HG03571 (cell line): ENCODE measurements around the gene THSD4.
"Not testable (repeated sequence)": the region's sequence is repeated elsewhere in the genome, so short reads cannot be mapped to it uniquely, and the experiment has no call there.

Experiments
- ATAC-seq: cut with Tn5 transposase; IDR thresholded peaks from one replicate; pipeline ENCODE4 v1.9.1; 2021; ENCODE audit not compliant: unreplicated experiment

Gene THSD4

DNA sequence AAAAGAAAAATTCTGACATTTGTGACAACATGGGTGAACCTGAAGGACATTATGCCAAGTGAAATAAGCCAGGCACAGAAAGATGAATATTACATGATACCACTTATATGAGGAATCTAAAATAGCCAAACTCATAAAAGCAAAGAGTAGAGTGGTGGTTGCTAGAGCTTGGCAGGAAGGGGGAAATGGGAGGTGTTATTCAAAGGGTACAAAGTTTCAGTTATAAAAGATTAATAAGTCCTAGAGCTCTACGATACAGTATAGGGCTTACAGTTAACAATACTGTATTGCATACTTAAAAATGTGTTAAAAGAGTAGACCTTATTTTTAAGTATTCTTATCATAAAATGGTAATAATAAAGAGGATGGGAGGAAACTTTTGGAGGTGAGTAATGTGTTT, 583.5 kb downstream of the THSD4 start:
- ATAC-seq = no peak

DNA sequence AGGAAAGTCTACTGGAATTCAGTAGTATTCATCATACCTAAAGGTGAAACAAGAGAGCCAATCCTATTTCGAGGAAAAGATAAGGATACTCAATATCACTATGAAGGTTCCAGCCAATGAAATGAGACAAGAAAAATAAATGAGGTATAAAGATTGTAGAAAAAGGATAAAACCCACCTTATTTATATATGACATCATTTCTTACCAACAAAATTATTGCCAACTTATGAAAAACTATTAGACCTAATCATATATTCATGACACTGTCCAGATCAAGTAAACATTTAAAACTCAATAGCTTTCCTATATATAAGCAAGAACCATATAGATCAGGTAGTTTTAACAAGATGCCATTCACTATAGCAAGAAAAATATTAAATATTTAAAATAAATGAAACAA, 584.7 kb downstream of the THSD4 start:
- no peak for ATAC-seq

DNA sequence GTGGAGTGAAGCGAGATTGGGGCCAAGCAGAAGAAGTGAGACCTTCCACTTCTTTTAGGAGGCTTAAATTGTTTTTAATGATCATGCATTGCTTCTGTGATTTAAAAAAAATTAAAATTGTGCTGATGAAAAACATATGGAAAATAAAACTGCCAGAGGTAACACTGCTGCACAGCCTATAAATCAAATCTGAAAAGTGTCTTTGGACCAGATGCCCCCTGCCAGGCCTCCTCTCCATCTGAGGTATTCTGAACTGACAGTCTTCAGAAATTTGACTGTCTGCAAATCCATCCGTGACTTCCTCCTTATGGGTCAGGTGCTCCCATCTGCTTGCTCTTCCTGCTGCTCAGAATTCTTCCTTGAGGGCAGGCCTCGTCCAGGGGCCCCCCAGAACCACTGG, 586.5 kb downstream of the THSD4 start:
- ATAC-seq = no peak

GRCh38 chr15:71702496-71702895, 587.2 kb downstream of the THSD4 start:
- no peak for ATAC-seq

DNA sequence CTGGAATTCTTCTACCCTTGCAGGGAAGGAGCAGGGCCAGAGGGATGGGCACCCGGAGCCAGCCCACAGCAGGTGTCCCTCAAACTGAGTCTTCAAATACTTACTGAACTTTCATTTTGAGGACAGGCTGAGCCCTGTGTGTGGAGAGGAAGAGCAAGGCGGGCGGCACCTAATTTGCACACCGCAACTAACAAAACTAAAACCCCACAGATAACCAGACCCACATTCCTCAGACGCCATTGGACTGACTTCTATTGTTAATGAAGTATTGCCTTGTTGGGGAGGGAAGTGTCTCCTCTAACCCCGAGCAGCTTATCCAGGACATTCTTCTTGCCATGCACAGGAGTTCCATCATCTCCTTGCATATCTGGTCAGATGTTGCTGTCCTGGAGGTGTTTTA, 589.9 kb downstream of the THSD4 start:
- ATAC-seq = no peak

DNA sequence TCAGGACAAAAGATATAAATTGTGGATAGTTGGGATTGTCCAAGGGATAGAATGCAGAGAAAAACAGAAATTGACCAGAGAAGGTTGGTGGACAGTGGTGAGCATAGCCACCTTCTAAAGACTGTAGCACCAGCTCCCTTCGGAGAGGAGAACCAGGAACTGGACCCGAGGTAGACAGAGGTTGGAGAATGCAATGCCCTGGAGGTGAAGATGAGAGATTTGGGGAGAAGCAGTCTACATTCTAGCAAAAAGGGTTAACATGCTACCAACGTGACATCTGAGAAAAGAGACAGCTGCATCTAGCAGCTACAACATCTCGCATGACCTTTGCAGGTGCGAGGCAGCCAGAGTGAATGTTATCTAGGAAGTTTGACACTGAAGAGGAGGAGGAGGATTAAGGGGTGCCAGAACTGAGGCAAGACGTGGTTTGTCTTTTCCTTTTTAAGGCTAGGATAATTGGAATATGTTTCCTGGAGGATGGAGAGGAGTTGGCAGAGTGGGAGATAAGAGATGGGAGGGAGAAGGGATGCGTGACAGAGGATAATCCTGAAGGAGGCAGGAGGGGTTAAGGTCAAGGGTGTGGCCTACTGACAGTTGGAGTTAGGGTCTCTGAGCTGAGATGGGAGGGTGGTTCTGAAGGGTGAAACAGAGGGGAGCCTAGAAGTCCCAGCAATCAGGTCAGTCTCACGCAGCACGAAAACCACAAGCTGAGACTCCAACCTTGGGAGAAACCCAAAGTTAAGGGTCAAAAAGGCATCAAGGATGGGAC, 591.4 kb downstream of the THSD4 start:
- ATAC-seq = no peak

GRCh38 chr15:71707230-71708050, 592.2 kb downstream of the THSD4 start:
- ATAC-seq = no peak

DNA sequence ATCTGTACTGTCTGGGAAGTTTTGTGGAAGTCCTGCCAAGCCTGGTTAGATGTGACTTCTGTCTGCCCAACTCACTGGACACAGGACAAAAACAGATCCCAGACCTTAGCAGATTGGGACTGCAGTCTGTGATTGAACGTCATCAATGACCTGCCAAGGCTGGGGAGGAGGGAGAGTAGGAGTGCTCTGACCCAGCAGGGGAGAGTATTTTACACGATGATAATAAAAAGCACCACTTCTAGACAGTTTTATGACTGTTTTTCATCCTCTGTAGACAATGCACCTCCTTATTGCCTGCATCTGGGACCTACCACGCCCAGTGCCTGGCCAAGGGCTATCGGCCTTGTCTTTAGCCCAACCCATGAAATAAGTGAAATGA, 592.8 kb downstream of the THSD4 start:
- ATAC-seq = no peak

- ATAC-seq = no peak
Observed at GRCh38 chr15:71708741-71709140, 593.5 kb downstream of the THSD4 start.

DNA sequence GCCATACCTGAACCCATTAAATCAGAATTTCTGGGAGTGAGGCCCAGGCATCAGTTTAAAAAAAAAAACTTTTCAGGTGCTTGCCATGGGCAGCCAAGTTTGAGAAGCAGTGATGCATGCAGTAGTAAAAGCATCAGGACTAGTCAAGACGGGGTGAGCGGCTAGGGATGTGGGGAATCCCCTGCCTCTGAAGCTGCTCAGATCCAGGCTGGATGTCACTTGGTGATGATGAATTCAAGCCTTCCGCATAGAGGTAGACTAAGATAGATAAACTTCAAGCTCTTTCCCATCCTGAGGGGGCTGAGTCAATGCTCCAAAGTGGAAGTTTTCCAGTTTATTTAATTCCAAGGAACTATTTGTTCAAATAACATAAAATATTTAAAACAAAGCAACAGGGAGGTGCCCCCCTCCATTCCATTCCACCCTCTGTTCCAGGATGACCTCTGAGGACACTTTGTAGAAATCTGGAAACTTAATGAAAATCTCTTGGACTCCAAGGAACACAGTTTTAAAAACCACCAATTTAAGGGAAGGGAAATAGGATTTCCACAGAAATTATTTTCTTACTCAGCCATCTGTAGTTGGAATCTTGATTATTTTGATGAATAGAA, 594.6 kb downstream of the THSD4 start:
- no peak for ATAC-seq

DNA sequence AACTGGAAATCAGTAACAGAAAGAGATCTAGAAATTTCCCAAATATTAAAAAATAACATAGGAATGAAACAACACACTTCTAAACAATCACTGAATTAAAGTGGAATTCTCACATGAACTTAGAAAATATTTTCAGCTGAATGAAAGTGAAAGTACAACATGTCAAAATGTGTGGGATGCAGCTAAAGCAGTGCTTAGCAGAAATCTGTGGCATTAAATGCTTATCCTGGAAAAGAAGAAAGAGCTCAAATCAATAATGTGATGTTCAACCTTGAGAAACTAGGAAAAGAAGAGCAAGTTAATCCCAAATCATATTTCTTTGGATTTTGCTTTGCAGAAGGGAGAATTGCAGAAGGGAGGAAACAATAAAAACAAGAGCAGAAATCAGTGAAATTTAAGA, 596.9 kb downstream of the THSD4 start:
- ATAC-seq = no peak

DNA sequence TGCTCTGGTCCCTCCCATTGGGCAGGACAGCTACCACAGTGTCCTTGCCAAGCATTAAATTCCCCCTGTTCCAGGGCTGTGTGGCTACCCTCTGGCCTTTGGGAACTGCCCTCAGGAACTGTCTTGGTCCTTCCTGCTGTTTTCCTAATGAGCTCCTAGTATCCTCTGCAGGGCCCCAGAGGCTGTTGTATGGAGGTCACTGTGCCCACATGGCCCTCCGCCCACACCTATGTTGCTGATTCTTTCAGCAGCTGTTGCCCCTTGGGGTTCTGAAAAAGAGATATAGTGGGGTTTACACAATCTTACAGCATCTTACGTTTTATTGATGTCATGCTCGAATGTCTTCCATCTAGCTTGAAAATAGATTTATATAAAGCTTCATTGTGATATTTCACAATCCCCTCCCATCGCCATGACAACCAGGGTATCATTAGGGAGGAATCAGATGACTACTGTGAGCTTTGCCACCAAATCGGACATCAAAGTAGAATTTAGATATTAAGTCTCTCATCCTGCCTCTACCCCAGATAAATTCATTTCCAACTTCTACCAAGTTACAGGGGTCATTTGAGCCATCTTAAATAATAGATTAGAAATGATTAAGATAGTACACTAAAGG, 598.0 kb downstream of the THSD4 start:
- no peak for ATAC-seq

GRCh38 chr15:71715914-71716313, 600.6 kb downstream of the THSD4 start:
- ATAC-seq = no peak

- ATAC-seq = no peak
Observed at GRCh38 chr15:71716990-71717389, 601.7 kb downstream of the THSD4 start.

- no peak for ATAC-seq
Observed at GRCh38 chr15:71718116-71718910, 603.0 kb downstream of the THSD4 start.

DNA sequence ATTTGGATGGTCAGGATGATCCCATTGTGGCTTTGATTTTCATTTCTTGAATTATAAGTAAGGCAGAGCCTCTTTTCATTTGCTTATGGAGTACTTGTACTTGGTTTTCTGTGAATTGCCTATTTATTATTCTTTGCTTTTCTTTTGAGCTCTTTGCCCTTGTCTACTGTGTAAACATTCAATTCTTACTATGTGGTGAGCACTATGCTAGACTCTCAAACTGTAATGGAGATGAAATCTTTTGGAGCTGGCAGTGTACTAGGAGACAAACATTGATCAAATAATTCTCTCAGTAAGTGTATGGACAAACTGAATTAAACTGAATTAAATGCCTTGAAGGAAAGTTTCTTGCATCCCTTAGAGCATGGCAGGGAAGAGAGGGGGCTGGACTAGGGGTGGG, 608.1 kb downstream of the THSD4 start:
- no peak for ATAC-seq

DNA sequence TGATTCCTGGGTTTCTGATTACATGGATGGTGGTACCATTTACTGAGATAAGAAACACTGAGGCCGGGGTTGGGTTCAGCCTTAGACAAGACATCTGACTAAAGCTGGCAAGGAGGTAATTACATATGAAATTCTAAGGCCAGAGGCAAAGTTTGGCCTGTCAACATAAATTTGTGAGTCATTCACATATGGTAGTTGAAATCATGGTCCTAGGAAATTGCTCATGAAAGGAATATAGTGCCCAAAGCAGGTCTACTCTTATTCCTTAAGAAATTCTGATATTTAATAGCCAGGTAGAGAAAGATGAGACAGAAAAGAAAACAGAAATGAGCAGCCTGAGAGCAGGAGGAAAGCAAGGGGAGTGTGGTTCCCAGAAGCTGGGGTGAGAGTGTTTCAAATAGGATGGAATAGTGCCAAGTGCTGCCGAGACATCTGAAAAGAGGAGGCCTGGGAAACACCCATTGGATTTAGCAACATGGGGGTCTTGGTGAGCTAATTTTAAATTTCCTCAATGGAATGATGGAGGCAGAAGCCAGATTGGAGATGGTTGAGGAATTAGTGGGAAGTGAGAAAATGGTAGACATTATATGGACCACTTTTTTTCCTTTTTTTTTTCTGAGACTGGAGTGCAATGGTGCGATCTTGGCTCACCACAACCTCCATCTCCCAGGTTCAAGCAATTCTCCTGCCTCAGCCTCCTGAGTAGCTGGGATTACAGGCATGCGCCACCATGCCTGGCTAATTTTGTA, 610.1 kb downstream of the THSD4 start:
- not testable (repeated sequence) for ATAC-seq

DNA sequence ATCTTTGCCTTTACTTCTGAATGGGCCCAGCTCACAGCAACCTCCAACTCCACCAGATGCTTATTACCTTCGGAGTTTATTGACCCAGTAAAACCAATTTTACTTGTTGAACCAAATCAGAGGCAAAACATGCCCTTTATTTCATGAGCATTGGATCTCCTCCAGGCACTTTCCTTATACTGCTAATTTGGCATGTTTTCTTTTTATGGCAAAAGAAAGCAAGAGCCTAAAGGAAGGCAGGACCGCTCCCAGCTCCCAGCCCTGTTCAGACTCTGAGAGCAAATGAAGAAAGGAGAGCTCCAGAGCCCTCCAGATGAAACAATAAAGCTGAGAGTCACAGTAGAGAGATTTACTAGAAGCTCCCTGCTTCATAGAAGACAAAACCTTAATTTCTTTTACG, 613.6 kb downstream of the THSD4 start:
- no peak for ATAC-seq

DNA sequence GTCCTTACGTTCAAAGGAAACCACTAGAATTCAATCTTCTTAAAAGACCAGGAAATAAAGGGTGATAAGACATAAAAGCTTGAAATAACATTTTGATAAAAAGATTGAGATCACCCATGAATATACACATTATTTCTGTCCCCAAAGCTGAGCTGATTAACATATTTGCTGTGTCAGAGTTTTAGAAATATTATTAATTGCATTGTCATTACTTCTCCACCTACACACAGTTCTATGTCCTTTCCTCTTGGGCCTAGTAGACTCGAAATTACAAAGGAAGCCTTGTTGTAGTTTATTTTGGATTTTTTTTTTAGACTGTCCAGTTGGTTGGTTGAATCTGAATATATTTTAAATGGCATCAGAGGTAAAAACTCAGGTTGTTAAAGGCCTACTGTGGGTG, 614.0 kb downstream of the THSD4 start:
- ATAC-seq = no peak
